ENCODE measurements around the gene HSPD1. TPM values are rescaled to one million over a fixed set of nuclear protein-coding genes. Genes with fewer than 3 reads are reported as not detected.

HSPD1 gene
- total and polyA plus RNA-seq, 9 of the 15 experiments (the other 6 are each of a cell fraction or from before 2014, with no cell fraction given): 398 to 1,014 (median 622) TPM

DNA sequence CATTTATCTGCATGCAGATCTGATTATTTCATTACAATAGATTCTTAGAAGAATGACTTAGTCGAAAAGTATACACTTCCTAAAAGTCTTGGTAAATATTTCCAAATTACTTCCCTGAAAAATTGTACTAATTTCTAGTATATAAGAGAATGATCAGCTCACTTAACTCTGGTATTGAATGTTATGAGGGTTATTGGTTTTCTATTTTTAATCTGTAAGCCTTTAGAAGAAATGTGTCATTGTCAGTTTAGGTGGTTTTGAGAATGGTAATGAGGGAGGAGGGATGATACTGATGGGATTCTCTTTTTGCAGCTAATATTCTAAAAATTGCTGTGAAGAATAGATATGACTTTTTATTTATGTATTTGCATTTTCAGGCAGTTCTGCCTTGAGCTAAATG is 40.1 kb upstream of the HSPD1 start:
- H3K4me3 ChIP-seq: no peak overlapping the region
- 94% methylated on average over 1 of the region's 1 CpG for WGBS (ENCODE audit: insufficient coverage, low coverage, missing lambda C conversion rate)
- H3K27me3 ChIP-seq (ENCODE audit: control insufficient read depth in 2 of 2, insufficient read depth in 2 of 2, low read length in 2 of 2): no peaks in the 10 kb centered on the region
- FAIRE-seq (no peak), DNase-seq (ENCODE audit: extremely low read depth in 1 of 4, low spot score in 3 of 4) (no peak), ATAC-seq (no peak)
- no TSS peak for BruUV-seq (replicated peaks)
- POLR2A ChIA-PET: interaction anchor here (1.2 kb wide), 1 partner anchor 24 kb away, joined by 4 read pairs; the partner anchor contains the start of gene MOB4
- no peak overlapping the region for H3K27ac ChIP-seq (ENCODE audit: extremely low read depth, low read depth, low read length)
- no peaks in the 10 kb centered on the region for H3K9me3 ChIP-seq (replicated peaks; ENCODE audit: control insufficient read depth, insufficient read depth, low read depth, low read length)
- no peaks in the 10 kb centered on the region; the same call in 2 of the 3 replicates for H3K79me2 ChIP-seq (ENCODE audit: control insufficient read depth, insufficient read depth, low read length)
- no peaks in the 10 kb centered on the region for H4K20me1 ChIP-seq (replicated peaks; ENCODE audit: control insufficient read depth, insufficient read depth, low read length)
- CTCF ChIA-PET (ENCODE audit: low intra/inter-chr PET ratio): no interaction called here
- no peak overlapping the region for H3K4me2 ChIP-seq (ENCODE audit: insufficient read depth, low read length)
- no peaks in the 10 kb centered on the region for H3K4me1 ChIP-seq (replicated peaks in 1 of 2; ENCODE audit: control insufficient read depth in 2 of 2, insufficient read depth in 2 of 2, low read length in 2 of 2)
- H3K36me3 ChIP-seq (ENCODE audit: control insufficient read depth, insufficient read depth, low read length): peaks cover 60% of the 10 kb centered on the region; the same call in 2 of the 3 replicates
- TF ChIP-seq NCOR1 (IDR thresholded peaks at IDR 0.05) (no peak), ILF3 (IDR thresholded peaks at IDR 0.05; ENCODE audit: borderline replicate concordance) (no peak), ZNF121 (CRISPR knock-in tag; conservative IDR thresholded peaks at IDR 0.05) (no peak), ZMIZ1 (IDR thresholded peaks at IDR 0.05; ENCODE audit: low read depth in 2 of 2, low read length in 2 of 2) (no peak), SMAD1 (IDR thresholded peaks at IDR 0.05; ENCODE audit: low read depth, low read length, partially characterized antibody) (no peak), MTA2 (IDR thresholded peaks at IDR 0.05; ENCODE audit: low read depth) (no peak), NONO (IDR thresholded peaks at IDR 0.05; ENCODE audit: low read depth in 2 of 2, low read length in 1 of 2) (no peak), YBX1 (IDR thresholded peaks at IDR 0.05) (no peak), SMARCA5 (IDR thresholded peaks at IDR 0.05) (no peak), ZNF174 (CRISPR knock-in tag; IDR thresholded peaks at IDR 0.05) (no peak), ZNF764 (CRISPR knock-in tag; IDR thresholded peaks at IDR 0.05; ENCODE audit: low read depth) (no peak), PTTG1 (tag; IDR thresholded peaks at IDR 0.05; ENCODE audit: low read depth) (no peak), ELF4 (CRISPR knock-in tag; IDR thresholded peaks at IDR 0.05) (no peak)
- TF ChIP-seq, protein P1, sequence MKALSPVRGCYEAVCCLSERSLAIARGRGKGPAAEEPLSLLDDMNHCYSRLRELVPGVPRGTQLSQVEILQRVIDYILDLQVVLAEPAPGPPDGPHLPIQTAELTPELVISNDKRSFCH (CRISPR knock-in tag; IDR thresholded peaks at IDR 0.05): no peak
- TF ChIP-seq, protein P1 (tag; IDR thresholded peaks at IDR 0.05): no peak
- H3K9ac ChIP-seq (ENCODE audit: insufficient read depth in 1 of 2, low read depth in 2 of 2, low read length in 2 of 2): no peak overlapping the region
- H3K9me1 ChIP-seq (ENCODE audit: control insufficient read depth, insufficient read depth, low read length): no peaks in the 10 kb centered on the region
- no peak overlapping the region for H2AFZ ChIP-seq (ENCODE audit: low read depth, low read length)
- in situ Hi-C loops (cut with MboI): no loop called here
- intact Hi-C loops (cut with micrococcal nuclease): no loop called here

Data from K562 (cell line).